ENCODE data around the gene MUSK.

Gene MUSK

GRCh38 chr9:110763568-110763967, 95.0 kb downstream of the MUSK start:
- no peak for TF ChIP-seq GATA2 (IDR thresholded peaks at IDR 0.05; ENCODE audit: low read depth, low read length)
- TF ChIP-seq GATA3 (IDR thresholded peaks at IDR 0.05; ENCODE audit: low read depth, low read length): no peak

- no peak for TF ChIP-seq GATA2 (IDR thresholded peaks at IDR 0.05; ENCODE audit: low read depth, low read length)
- TF ChIP-seq GATA3 (IDR thresholded peaks at IDR 0.05; ENCODE audit: low read depth, low read length): no peak
Measured at GRCh38 chr9:110764006-110764405, 95.4 kb downstream of the MUSK start.

GRCh38 chr9:110765926-110766325, 97.3 kb downstream of the MUSK start:
- TF ChIP-seq GATA3 (IDR thresholded peaks at IDR 0.05; ENCODE audit: low read depth, low read length) (no peak), GATA2 (IDR thresholded peaks at IDR 0.05; ENCODE audit: low read depth, low read length) (no peak)

DNA sequence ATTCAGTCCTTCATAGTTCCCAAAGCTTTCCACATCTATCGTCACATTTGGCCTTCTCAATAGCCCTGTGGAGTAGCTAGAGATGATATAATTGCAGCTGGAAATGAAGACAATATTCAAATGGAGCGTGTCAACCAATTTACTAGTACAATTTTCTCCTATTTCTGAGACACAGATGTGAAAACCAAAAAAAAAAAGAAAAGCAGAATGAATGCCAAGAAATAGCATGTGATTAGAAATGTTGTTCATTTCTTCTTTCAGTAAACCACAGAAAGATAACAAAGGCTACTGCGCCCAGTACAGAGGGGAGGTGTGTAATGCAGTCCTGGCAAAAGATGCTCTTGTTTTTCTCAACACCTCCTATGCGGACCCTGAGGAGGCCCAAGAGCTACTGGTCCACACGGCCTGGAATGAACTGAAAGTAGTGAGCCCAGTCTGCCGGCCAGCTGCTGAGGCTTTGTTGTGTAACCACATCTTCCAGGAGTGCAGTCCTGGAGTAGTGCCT, 99.0 kb downstream of the MUSK start:
- TF ChIP-seq GATA3 (IDR thresholded peaks at IDR 0.05; ENCODE audit: low read depth, low read length) (no peak), GATA2 (IDR thresholded peaks at IDR 0.05; ENCODE audit: low read depth, low read length) (no peak)

DNA sequence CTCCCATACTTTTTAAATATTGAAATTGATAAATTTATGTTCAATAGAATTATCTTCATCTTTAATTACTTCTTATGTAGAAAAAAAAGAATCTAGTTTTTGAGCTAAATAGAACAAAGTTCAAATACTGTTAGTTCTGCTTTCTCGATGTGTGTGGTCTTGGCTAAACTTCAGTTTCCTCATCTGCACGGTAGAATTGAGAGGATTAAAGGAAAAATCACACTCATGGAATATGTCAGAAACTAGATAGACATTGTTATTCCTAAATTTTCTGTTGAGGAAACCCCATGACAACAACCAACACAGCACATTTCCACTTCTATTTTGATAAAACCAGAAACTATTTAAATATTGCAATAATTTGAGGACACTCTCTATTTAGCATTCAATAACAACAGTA, 100.3 kb downstream of the MUSK start:
- no peak for TF ChIP-seq GATA2 (IDR thresholded peaks at IDR 0.05; ENCODE audit: low read depth, low read length)
- no peak for TF ChIP-seq GATA3 (IDR thresholded peaks at IDR 0.05; ENCODE audit: low read depth, low read length)

- TF ChIP-seq GATA2 (IDR thresholded peaks at IDR 0.05; ENCODE audit: low read depth, low read length) (no peak), GATA3 (IDR thresholded peaks at IDR 0.05; ENCODE audit: low read depth, low read length) (no peak)
Measured at GRCh38 chr9:110769667-110770066, 101.1 kb downstream of the MUSK start.

GRCh38 chr9:110775724-110776123, 107.1 kb downstream of the MUSK start:
- TF ChIP-seq GATA2 (IDR thresholded peaks at IDR 0.05; ENCODE audit: low read depth, low read length) (no peak), GATA3 (IDR thresholded peaks at IDR 0.05; ENCODE audit: low read depth, low read length) (no peak)

GRCh38 chr9:110776221-110776620, 107.6 kb downstream of the MUSK start:
- TF ChIP-seq GATA2 (IDR thresholded peaks at IDR 0.05; ENCODE audit: low read depth, low read length) (no peak), GATA3 (IDR thresholded peaks at IDR 0.05; ENCODE audit: low read depth, low read length) (no peak)

DNA sequence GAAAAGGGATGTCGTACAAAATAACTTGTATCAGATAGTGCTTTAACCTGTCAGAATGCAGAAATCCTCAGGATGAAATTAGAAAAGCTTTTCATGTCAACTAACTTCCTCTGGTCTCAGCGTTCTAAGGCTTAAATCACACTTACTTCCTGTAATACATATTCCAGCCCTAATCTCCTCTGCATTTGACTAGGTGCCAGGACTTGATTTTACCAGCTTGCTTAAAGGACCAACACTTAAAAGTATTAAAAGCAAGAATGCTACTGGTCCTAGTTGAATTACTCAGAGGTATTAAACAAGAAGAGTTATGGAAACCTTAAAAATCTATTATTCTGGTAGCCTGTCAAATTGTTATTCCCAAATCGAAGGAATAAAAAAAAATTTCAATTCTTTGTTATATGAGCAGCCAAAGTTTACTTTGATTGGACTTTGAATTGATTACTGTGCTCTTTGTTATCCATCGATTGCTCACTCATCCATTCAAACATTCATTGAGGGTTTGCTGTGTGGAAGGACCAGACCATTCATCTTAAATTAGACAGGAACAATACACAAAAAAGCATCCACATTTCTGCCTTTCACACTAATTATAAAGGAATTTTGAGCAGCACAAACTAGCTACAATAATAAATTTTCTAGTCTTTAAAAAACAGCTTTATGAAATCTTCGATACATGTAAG, 108.7 kb downstream of the MUSK start:
- TF ChIP-seq GATA3 (IDR thresholded peaks at IDR 0.05; ENCODE audit: low read depth, low read length) (no peak), GATA2 (IDR thresholded peaks at IDR 0.05; ENCODE audit: low read depth, low read length) (no peak)

GRCh38 chr9:110777876-110778215, 109.3 kb downstream of the MUSK start:
- TF ChIP-seq GATA2 (IDR thresholded peaks at IDR 0.05; ENCODE audit: low read depth, low read length): no peak
- no peak for TF ChIP-seq GATA3 (IDR thresholded peaks at IDR 0.05; ENCODE audit: low read depth, low read length)

GRCh38 chr9:110782701-110783100, 114.1 kb downstream of the MUSK start:
- TF ChIP-seq GATA2 (IDR thresholded peaks at IDR 0.05; ENCODE audit: low read depth, low read length): no peak
- TF ChIP-seq GATA3 (IDR thresholded peaks at IDR 0.05; ENCODE audit: low read depth, low read length): no peak

GRCh38 chr9:110784309-110784708, 115.7 kb downstream of the MUSK start:
- no peak for TF ChIP-seq GATA2 (IDR thresholded peaks at IDR 0.05; ENCODE audit: low read depth, low read length)
- TF ChIP-seq GATA3 (IDR thresholded peaks at IDR 0.05; ENCODE audit: low read depth, low read length): no peak

GRCh38 chr9:110785166-110785565, 116.6 kb downstream of the MUSK start:
- no peak for TF ChIP-seq GATA2 (IDR thresholded peaks at IDR 0.05; ENCODE audit: low read depth, low read length)
- TF ChIP-seq GATA3 (IDR thresholded peaks at IDR 0.05; ENCODE audit: low read depth, low read length): no peak

DNA sequence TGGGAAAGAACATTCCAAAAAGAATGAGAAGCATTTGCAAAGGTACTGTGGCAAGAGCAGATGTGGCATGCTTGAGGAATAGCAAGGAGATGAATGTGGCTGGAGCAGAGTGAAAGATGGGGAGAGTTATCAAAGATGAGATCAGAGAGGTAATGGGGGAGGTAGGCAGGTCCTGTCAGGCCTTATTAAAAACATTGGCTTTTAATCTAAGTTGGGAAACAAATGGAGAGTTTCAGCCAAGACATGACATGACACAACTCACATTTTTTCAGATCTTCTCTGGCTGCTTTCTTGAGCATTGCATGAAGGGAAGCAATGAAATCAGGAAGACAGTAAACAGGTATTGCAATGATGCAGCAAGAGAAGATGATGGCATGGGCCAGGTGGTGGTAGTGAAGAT, 120.3 kb downstream of the MUSK start:
- TF ChIP-seq GATA2 (IDR thresholded peaks at IDR 0.05; ENCODE audit: low read depth, low read length) (no peak), GATA3 (IDR thresholded peaks at IDR 0.05; ENCODE audit: low read depth, low read length) (no peak)

DNA sequence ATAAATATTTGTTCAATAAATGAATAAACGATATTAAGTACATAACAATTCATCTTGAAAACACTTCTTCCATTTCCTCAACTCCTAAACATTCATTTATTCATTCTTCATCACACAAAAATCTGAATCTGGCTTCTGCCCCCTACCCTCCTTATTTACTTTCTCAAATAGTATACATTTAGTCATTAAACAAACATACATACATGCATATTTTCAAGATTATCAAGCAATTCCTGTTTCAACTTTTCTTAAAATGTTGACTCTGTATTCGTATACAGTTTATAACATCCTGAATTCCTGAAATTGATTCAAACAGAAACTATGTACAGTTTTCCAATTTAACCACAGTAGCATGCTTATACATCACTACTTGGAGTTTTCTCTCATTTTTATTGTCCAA, 129.0 kb downstream of the MUSK start:
- TF ChIP-seq GATA3 (IDR thresholded peaks at IDR 0.05; ENCODE audit: low read depth, low read length) (no peak), GATA2 (IDR thresholded peaks at IDR 0.05; ENCODE audit: low read depth, low read length) (no peak)

DNA sequence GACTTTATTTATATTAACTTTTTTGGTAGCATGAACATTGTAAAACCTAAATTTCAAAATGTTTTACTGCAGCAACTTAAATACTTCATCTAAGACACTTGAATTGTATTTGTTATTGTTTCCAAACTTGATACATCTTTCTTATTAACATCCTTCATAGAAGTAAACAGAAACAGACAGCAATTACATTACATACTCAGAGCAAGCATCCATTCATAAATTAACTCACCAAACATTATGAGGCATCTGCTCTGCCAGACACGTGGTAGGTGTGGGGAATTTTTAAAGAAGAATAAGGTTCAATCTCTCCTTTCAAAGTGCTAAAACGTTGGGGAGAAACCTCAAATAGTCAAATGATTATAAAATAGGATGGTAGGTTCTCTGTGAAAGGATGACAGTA, 130.8 kb downstream of the MUSK start:
- no peak for TF ChIP-seq GATA2 (IDR thresholded peaks at IDR 0.05; ENCODE audit: low read depth, low read length)
- TF ChIP-seq GATA3 (IDR thresholded peaks at IDR 0.05; ENCODE audit: low read depth, low read length): no peak

All from SH-SY5Y (cell line).